H1 (cell line): ENCODE data around the gene PRKCA. TPM values are rescaled to one million over a fixed set of nuclear protein-coding genes. Genes with fewer than 3 reads are reported as not detected.

Source experiments
- CTCF ChIA-PET: fragments of 300-600 bp; sonication (Branson Sonifier 250); formaldehyde crosslinking; loops from one replicate; lab custom pipeline; 2021; ENCODE audit not compliant: partially characterized antibody; lab: Charles Lee
- POLR2A ChIA-PET: fragments of 300-600 bp; sonication (Branson Sonifier 250); formaldehyde crosslinking; loops from one replicate; lab custom pipeline; 2021; ENCODE audit warnings: inconsistent platforms; ENCODE audit not compliant: partially characterized antibody; lab: Charles Lee
- DNase-seq, 2 experiments: peaks; one replicate each; pipeline versions ENCODE4 v3.0.0 to v3.0.0-alpha.2; 2010 to 2022; ENCODE audit warnings: low spot score in 2 of 2, low read depth in 1 of 2, mixed read lengths in 1 of 2
- FAIRE-seq: peaks from 2 replicates; lab custom pipeline; 2011; peaks lifted over from hg19 to GRCh38; lab: Jason Lieb, UNC
- H2AFZ ChIP-seq: 2 replicates; pipeline ENCODE4 v1.8.1; 2012; ENCODE audit warnings: low read length, inconsistent platforms
- H2AK5ac ChIP-seq: 2 replicates; pipeline ENCODE4 v1.6.1; 2013; ENCODE audit warnings: low read depth, low read length
- H2BK120ac ChIP-seq: replicated peaks from 2 replicates; pipeline ENCODE3; 2013; ENCODE audit warnings: low read depth, low read length, inconsistent platforms
- H2BK12ac ChIP-seq: 2 replicates; pipeline ENCODE4 v1.6.1; 2013; ENCODE audit warnings: low read depth, low read length
- H2BK15ac ChIP-seq: 2 replicates; pipeline ENCODE4 v1.6.1; 2013; ENCODE audit warnings: low read length
- H2BK20ac ChIP-seq: 2 replicates; pipeline ENCODE4 v1.6.1; 2013; ENCODE audit warnings: low read length
- H2BK5ac ChIP-seq: 2 replicates; pipeline ENCODE4 v1.6.1; 2013; ENCODE audit warnings: low read depth, low read length
- H3K14ac ChIP-seq: 2 replicates; pipeline ENCODE4 v1.6.1; 2013; ENCODE audit warnings: inconsistent platforms; ENCODE audit not compliant: insufficient read length
- H3K18ac ChIP-seq: 2 replicates; pipeline ENCODE4 v1.6.1; 2013; ENCODE audit warnings: low read length; ENCODE audit errors: extremely low read depth
- H3K23ac ChIP-seq: 2 replicates; pipeline ENCODE4 v1.6.1; 2013; ENCODE audit warnings: inconsistent platforms; ENCODE audit not compliant: insufficient read length
- H3K23me2 ChIP-seq: 2 replicates; pipeline ENCODE4 v1.6.1; 2013; ENCODE audit warnings: low read depth, low read length
- H3K27ac ChIP-seq: 2 replicates; pipeline ENCODE4 v1.6.1; 2011; ENCODE audit warnings: low read depth, low read length, inconsistent platforms
- H3K27me3 ChIP-seq, 4 experiments: replicated peaks in 1 of 4; 1 replicate in 1 of 4; 2 replicates in 3 of 4; pipeline versions ENCODE4 v1.6.1 to v1.8.1; 2011 to 2013; ENCODE audit warnings: low read length in 3 of 4, mild to moderate bottlenecking in 3 of 4, inconsistent platforms in 2 of 4, mixed read lengths in 2 of 4, moderate library complexity in 1 of 4; ENCODE audit not compliant: control insufficient read depth in 3 of 4, insufficient read depth in 3 of 4; ENCODE audit errors: extremely low read depth in 1 of 4
- H3K36me3 ChIP-seq, 4 experiments: 2 replicates each; pipeline versions ENCODE4 v1.6.1 to v1.8.1; 2011 to 2013; ENCODE audit warnings: mild to moderate bottlenecking in 4 of 4, low read length in 3 of 4, moderate library complexity in 2 of 4, control low read depth in 1 of 4, inconsistent platforms in 1 of 4; ENCODE audit not compliant: insufficient read depth in 4 of 4, control insufficient read depth in 2 of 4
- H3K4ac ChIP-seq: replicated peaks from 2 replicates; pipeline ENCODE3; 2013; ENCODE audit warnings: low read length, low read depth, mixed read lengths, inconsistent platforms; ENCODE audit not compliant: insufficient read length
- H3K4me1 ChIP-seq, 4 experiments: replicated peaks in 1 of 4; 1 replicate in 1 of 4; 2 replicates in 3 of 4; pipeline versions ENCODE4 v1.6.1 to v1.8.1; 2011 to 2013; ENCODE audit warnings: low read length in 3 of 4, inconsistent platforms in 2 of 4, mixed read lengths in 1 of 4; ENCODE audit not compliant: insufficient read depth in 4 of 4, control insufficient read depth in 3 of 4
- H3K4me2 ChIP-seq, 2 experiments: 2 replicates each; pipeline versions ENCODE4 v1.6.1 to v1.8.1; 2011 to 2013; ENCODE audit warnings: low read depth in 2 of 2, low read length in 2 of 2, control low read depth in 1 of 2, inconsistent platforms in 1 of 2, mild to moderate bottlenecking in 1 of 2; ENCODE audit not compliant: insufficient read depth in 1 of 2
- H3K4me3 ChIP-seq, 4 experiments: fragments of 200-600, 300-600 bp in 1 of 4; sonication (generic), shearing (Covaris generic), sonication (Bioruptor Twin) in 1 of 4; 2 replicates each; pipeline versions ENCODE4 v1.5.1 to v1.8.1; 2011 to 2016; ENCODE audit warnings: low read length in 4 of 4, low read depth in 3 of 4, control low read depth in 2 of 4, inconsistent platforms in 2 of 4, mild to moderate bottlenecking in 2 of 4, mixed read lengths in 1 of 4, moderate library complexity in 1 of 4; ENCODE audit not compliant: insufficient read depth in 2 of 4; ENCODE audit errors: extremely low read depth in 1 of 4
- H3K56ac ChIP-seq: replicated peaks from 2 replicates; pipeline ENCODE3; 2013; ENCODE audit warnings: low read depth, mild to moderate bottlenecking, mixed read lengths, low read length, inconsistent platforms; ENCODE audit not compliant: insufficient read length
- H3K79me1 ChIP-seq: 2 replicates; pipeline ENCODE4 v1.6.1; 2013; ENCODE audit warnings: low read depth, low read length, control low read depth
- H3K79me2 ChIP-seq, 2 experiments: 2 replicates each; pipeline versions ENCODE4 v1.6.1 to v1.8.1; 2012 to 2013; ENCODE audit warnings: low read length in 2 of 2, mild to moderate bottlenecking in 2 of 2, inconsistent platforms in 1 of 2; ENCODE audit not compliant: insufficient read depth in 2 of 2, control insufficient read depth in 1 of 2
- H3K9ac ChIP-seq, 4 experiments: replicated peaks in 1 of 4; 1 replicate in 1 of 4; 2 replicates in 3 of 4; pipeline versions ENCODE4 v1.6.1 to v1.8.1; 2011 to 2013; ENCODE audit warnings: low read depth in 3 of 4, low read length in 3 of 4, control low read depth in 2 of 4, mild to moderate bottlenecking in 2 of 4, moderate library complexity in 2 of 4, inconsistent platforms in 1 of 4; ENCODE audit errors: extremely low read depth in 1 of 4
- H3K9me3 ChIP-seq, 2 experiments: 2 replicates each; pipeline versions ENCODE4 v1.6.1 to v1.8.1; 2012 to 2013; ENCODE audit warnings: mild to moderate bottlenecking in 2 of 2, moderate library complexity in 2 of 2, control low read depth in 1 of 2, inconsistent platforms in 1 of 2, low read depth in 1 of 2, low read length in 1 of 2, mixed read lengths in 1 of 2; ENCODE audit not compliant: insufficient read depth in 2 of 2
- H4K20me1 ChIP-seq, 2 experiments: replicated peaks in 1 of 2; 2 replicates each; pipeline versions ENCODE3 to v1.8.1; 2011 to 2013; ENCODE audit warnings: inconsistent platforms in 2 of 2, low read length in 2 of 2, mild to moderate bottlenecking in 1 of 2; ENCODE audit not compliant: insufficient read depth in 2 of 2, control insufficient read depth in 1 of 2
- H4K5ac ChIP-seq: 2 replicates; pipeline ENCODE4 v1.6.1; 2013; ENCODE audit warnings: low read length, low read depth, mixed read lengths, inconsistent platforms; ENCODE audit not compliant: insufficient read length
- H4K8ac ChIP-seq: 2 replicates; pipeline ENCODE4 v1.8.0; 2013; ENCODE audit warnings: mild to moderate bottlenecking, moderate library complexity, low read length, inconsistent platforms; ENCODE audit not compliant: insufficient read depth; ENCODE audit errors: extremely low read depth
- H4K91ac ChIP-seq: replicated peaks from 2 replicates; pipeline ENCODE3; 2013; ENCODE audit warnings: low read length, mixed read lengths, inconsistent platforms; ENCODE audit not compliant: insufficient read length
- BRCA1 ChIP-seq: IDR thresholded peaks from 2 replicates; pipeline ENCODE4 v1.6.1; 2012; ENCODE audit warnings: low read depth, low read length, improper control_type of control experiment
- CREB1 ChIP-seq: IDR thresholded peaks from 2 replicates; pipeline ENCODE4 v1.6.1; 2012; ENCODE audit warnings: inconsistent platforms
- KDM5A ChIP-seq: fragments of 200-600 bp; IDR thresholded peaks from 2 replicates; pipeline ENCODE4 v1.7.1; 2012; ENCODE audit warnings: mild to moderate bottlenecking, low read length, inconsistent platforms, mixed read lengths
- PHF8 ChIP-seq: fragments of 200-600 bp; sonication (generic); conservative IDR thresholded peaks from 2 replicates; pipeline ENCODE4 v1.7.1; 2012; ENCODE audit warnings: low read depth, mild to moderate bottlenecking, inconsistent platforms, low read length, moderate library complexity
- SP1 ChIP-seq: IDR thresholded peaks from 2 replicates; pipeline ENCODE4 v1.6.1; 2011; ENCODE audit warnings: low read depth, low read length
- WGBS, 2 experiments: shearing (Covaris generic) in 1 of 2; methylation state at CpG; one replicate each; pipeline versions ENCODE4 v1.1.6 to v1.1.7; 2013 to 2015; ENCODE audit warnings: low lambda C conversion rate in 2 of 2, mixed read lengths in 2 of 2, inconsistent platforms in 1 of 2, low coverage in 1 of 2, missing lambda C conversion rate in 1 of 2; ENCODE audit not compliant: insufficient replicate concordance in 2 of 2, insufficient coverage in 1 of 2, insufficient read length in 1 of 2; ENCODE audit errors: extremely low coverage in 1 of 2, missing lambda C conversion rate in 1 of 2; 5-methylcytosine and 5-hydroxymethylcytosine counted together
- polyA plus RNA-seq, 7 experiments: library from polyadenylated mRNA; depleted of rRNA in 3 of 7; stranded (reverse) in 5 of 7; unstranded in 2 of 7; fragments of >200 nt in 5 of 7; fragments of 200-250 nt in 2 of 7; gene quantifications; 1 replicate in 5 of 7; 2 replicates in 1 of 7; 4 replicates in 1 of 7; pipeline versions ENCODE4 v1.2.1 to v1.2.3, GENCODE V29; 2011 to 2013; ENCODE audit warnings: missing spikeins in 2 of 7, mixed read lengths in 2 of 7
- total RNA-seq: library from RNA; stranded (reverse); fragmentation: NEBNext Ultra II Directional; extraction: Animal tissue kit (Norgen Biotek cat#: 25700); gene quantifications from 2 replicates; pipeline ENCODE4 v1.2.1, GENCODE V29; 2021

The PRKCA gene
- total and polyA plus RNA-seq, 2 of the 8 experiments (the other 6 are each of a cell fraction or from before 2014, with no cell fraction given), result 5.8 to 17.8 TPM

GRCh38 chr17:66739553-66739952, 437.1 kb downstream of the PRKCA start:
- no peak overlapping the region for H2BK12ac ChIP-seq
- H2AK5ac ChIP-seq, result no peak overlapping the region
- no peak overlapping the region for H4K91ac ChIP-seq
- H2BK20ac ChIP-seq, result no peak overlapping the region
- H3K23me2 ChIP-seq, result no peaks in the 10 kb centered on the region
- no peak overlapping the region for H4K5ac ChIP-seq
- no peak overlapping the region for H3K4me3 ChIP-seq
- CTCF ChIA-PET, result interaction anchor here (1.0 to 2.1 kb wide), 5 partner anchors 29 to 250 kb away, joined by 3 to 9 read pairs (median 3); no protein-coding TSS in a partner anchor
- no peak overlapping the region for H3K56ac ChIP-seq
- POLR2A ChIA-PET, result interaction anchor here (0.8 kb wide), 1 partner anchor 64 kb away, joined by 3 read pairs; no protein-coding TSS in a partner anchor
- no peaks in the 10 kb centered on the region for H4K20me1 ChIP-seq
- H3K14ac ChIP-seq, result no peak overlapping the region
- H3K9ac ChIP-seq, result no peak overlapping the region
- H3K23ac ChIP-seq, result no peak overlapping the region
- H4K8ac ChIP-seq, result no peak overlapping the region
- peaks cover 0 to 4% (median 1%) of the 10 kb centered on the region in 4 experiments; a peak in 3 of 8 replicates for H3K36me3 ChIP-seq
- no peak overlapping the region for H2BK5ac ChIP-seq
- H3K9me3 ChIP-seq, result no peaks in the 10 kb centered on the region
- H2BK120ac ChIP-seq, result no peak overlapping the region
- H3K79me1 ChIP-seq, result no peaks in the 10 kb centered on the region
- no peak overlapping the region for H3K4me2 ChIP-seq
- no peak overlapping the region for H3K4ac ChIP-seq
- no peaks in the 10 kb centered on the region for H3K79me2 ChIP-seq
- H2BK15ac ChIP-seq, result 0 out of 2 replicates have a peak overlapping the region, but pooled peaks have one; percentile 37
- H3K4me1 ChIP-seq, result peaks cover 0 to 4% (median 3%) of the 10 kb centered on the region in 4 experiments; a peak in 2 of 7 replicates
- H3K27me3 ChIP-seq, result no peaks in the 10 kb centered on the region
- 83% methylated on average over 8 of the region's 8 CpGs; no CpG with 5 or more reads in 1 of the 2 experiments for WGBS, 2 experiments
- H2AFZ ChIP-seq, result no peak overlapping the region
- TF ChIP-seq PHF8, result no peak
- no peak for TF ChIP-seq KDM5A
- no peak for TF ChIP-seq SP1
- no peak for TF ChIP-seq BRCA1
- TF ChIP-seq CREB1, result no peak
- TF ChIP-seq, all 59 proteins: peak for 0
- Histone ChIP-seq H3K27ac (no peak overlapping the region), H3K18ac (no peak overlapping the region)
- DNase-seq (no peak), FAIRE-seq (no peak)
